OCI-LY7 (cell line): Measurements from ENCODE around the gene NME2.

Experiments
- EZH2phosphoT487 ChIP-seq: fragments of 200-600 bp; sonication (generic); IDR thresholded peaks from 2 replicates; pipeline ENCODE4 v1.6.1; 2018; ENCODE audit warnings: low read depth, borderline replicate concordance, mild to moderate bottlenecking, mixed run types, antibody characterized with exemption, low read length, moderate library complexity, mixed read lengths
- TF ChIP-seq, protein P1 (sequence below): fragments of 200-600 bp; sonication (generic); conservative IDR thresholded peaks from 2 replicates; pipeline ENCODE4 v1.5.1; 2014; ENCODE audit warnings: mild to moderate bottlenecking, antibody characterized with exemption, low read length, moderate library complexity, mixed read lengths

DNA sequence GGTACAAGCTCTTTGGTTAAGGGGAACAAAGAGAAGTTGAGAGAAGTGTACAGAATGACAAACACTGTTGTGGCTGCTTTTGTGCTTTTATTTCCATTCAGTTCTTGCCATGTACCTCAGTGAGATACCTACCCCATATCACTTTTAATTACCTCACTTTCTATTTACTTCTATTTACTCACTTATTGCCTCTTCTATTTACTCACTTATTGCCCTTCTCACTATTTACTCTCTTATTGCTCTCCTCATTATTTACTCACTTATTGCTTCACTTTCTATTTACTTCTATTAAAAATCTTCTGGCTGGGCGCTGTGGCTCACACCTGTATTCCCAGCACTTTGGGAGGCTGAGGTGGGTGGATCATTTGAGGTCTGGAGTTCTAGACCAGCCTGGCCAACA is 51.7 kb downstream of the NME2 start:
- TF ChIP-seq, protein P1, sequence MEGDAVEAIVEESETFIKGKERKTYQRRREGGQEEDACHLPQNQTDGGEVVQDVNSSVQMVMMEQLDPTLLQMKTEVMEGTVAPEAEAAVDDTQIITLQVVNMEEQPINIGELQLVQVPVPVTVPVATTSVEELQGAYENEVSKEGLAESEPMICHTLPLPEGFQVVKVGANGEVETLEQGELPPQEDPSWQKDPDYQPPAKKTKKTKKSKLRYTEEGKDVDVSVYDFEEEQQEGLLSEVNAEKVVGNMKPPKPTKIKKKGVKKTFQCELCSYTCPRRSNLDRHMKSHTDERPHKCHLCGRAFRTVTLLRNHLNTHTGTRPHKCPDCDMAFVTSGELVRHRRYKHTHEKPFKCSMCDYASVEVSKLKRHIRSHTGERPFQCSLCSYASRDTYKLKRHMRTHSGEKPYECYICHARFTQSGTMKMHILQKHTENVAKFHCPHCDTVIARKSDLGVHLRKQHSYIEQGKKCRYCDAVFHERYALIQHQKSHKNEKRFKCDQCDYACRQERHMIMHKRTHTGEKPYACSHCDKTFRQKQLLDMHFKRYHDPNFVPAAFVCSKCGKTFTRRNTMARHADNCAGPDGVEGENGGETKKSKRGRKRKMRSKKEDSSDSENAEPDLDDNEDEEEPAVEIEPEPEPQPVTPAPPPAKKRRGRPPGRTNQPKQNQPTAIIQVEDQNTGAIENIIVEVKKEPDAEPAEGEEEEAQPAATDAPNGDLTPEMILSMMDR: no peak
- no peak for TF ChIP-seq EZH2phosphoT487
